GM21390 (cell line): ENCODE data around the gene ILKAP.

ENCODE experiments used
- ATAC-seq: cut with Tn5 transposase; IDR thresholded peaks from one replicate; pipeline ENCODE4 v1.9.1; 2021; ENCODE audit not compliant: unreplicated experiment

ILKAP gene

GRCh38 chr2:238138331-238139195 lies 64.9 kb downstream of the ILKAP start, which contains the start of gene KLHL30:
KLHL30 (plus strand) TSS chr2:238138668; CDS start chr2:238140755, 2,087 bp downstream.
- ATAC-seq: no peak

- ATAC-seq: no peak
These were observed 65.6 kb downstream of the ILKAP start for GRCh38 chr2:238137885-238138284.

GRCh38 chr2:238136820-238137537 lies 66.5 kb downstream of the ILKAP start:
- no peak for ATAC-seq

GRCh38 chr2:238135601-238136150 lies 67.8 kb downstream of the ILKAP start:
- ATAC-seq: no peak

- no peak for ATAC-seq
These were observed 69.1 kb downstream of the ILKAP start for GRCh38 chr2:238134393-238134785.

GRCh38 chr2:238133499-238134392 lies 69.7 kb downstream of the ILKAP start:
- no peak for ATAC-seq

- no peak for ATAC-seq
These were observed 70.7 kb downstream of the ILKAP start for GRCh38 chr2:238132463-238133450.

GRCh38 chr2:238131761-238132462 lies 71.6 kb downstream of the ILKAP start:
- no peak for ATAC-seq

- ATAC-seq: no peak
These were observed 72.5 kb downstream of the ILKAP start for GRCh38 chr2:238130696-238131628.

- no peak for ATAC-seq
These were observed 73.3 kb downstream of the ILKAP start for GRCh38 chr2:238130111-238130695.

GRCh38 chr2:238129166-238130010 lies 74.1 kb downstream of the ILKAP start:
- no peak for ATAC-seq

GRCh38 chr2:238128534-238129001 lies 74.9 kb downstream of the ILKAP start:
- no peak for ATAC-seq

GRCh38 chr2:238128061-238128440 lies 75.4 kb downstream of the ILKAP start:
- ATAC-seq: no peak

- ATAC-seq: no peak
These were observed 76.1 kb downstream of the ILKAP start for GRCh38 chr2:238127165-238128060.

- ATAC-seq: no peak
These were observed 76.7 kb downstream of the ILKAP start for GRCh38 chr2:238126775-238127164.

- no peak for ATAC-seq
These were observed 77.2 kb downstream of the ILKAP start for GRCh38 chr2:238126338-238126737.
